Measurements from ENCODE around the gene DESI2. TPM values are rescaled to one million over a fixed set of nuclear protein-coding genes. Genes with fewer than 3 reads are reported as not detected.

The DESI2 gene
- total and polyA plus RNA-seq, 4 donors: 5.7 to 14.6 (median 11.7) TPM

- no peaks in the 10 kb centered on the region for H3K9me3 ChIP-seq (ENCODE audit: control insufficient read depth in 4 of 4, low read length in 3 of 4)
- no peaks in the 10 kb centered on the region for H3K27me3 ChIP-seq (ENCODE audit: control insufficient read depth in 4 of 4, insufficient read depth in 4 of 4, low read length in 3 of 4)
- no peak overlapping the region for H3K27ac ChIP-seq (ENCODE audit: low read depth in 1 of 2, low read length in 2 of 2)
- WGBS: 72% methylated on average over 4 of the region's 4 CpGs
- no peaks in the 10 kb centered on the region for H3K36me3 ChIP-seq (ENCODE audit: control insufficient read depth in 4 of 4, insufficient read depth in 3 of 4, low read depth in 1 of 4, low read length in 3 of 4)
- no peak for DNase-seq (ENCODE audit: low spot score)
- no peaks in the 10 kb centered on the region for H3K4me1 ChIP-seq (ENCODE audit: control insufficient read depth in 4 of 4, insufficient read depth in 4 of 4, low read length in 3 of 4)
- H3K9ac ChIP-seq (ENCODE audit: low read depth in 1 of 2, low read length in 2 of 2): no peak overlapping the region
- no peak for TF ChIP-seq HNF4A (conservative IDR thresholded peaks at IDR 0.05)
- no peak for TF ChIP-seq JUND (IDR thresholded peaks at IDR 0.05)
- no peak for TF ChIP-seq HNF4G (IDR thresholded peaks at IDR 0.05)
- TF ChIP-seq GABPA (IDR thresholded peaks at IDR 0.05 in 1 of 2, conservative IDR thresholded peaks at IDR 0.05 in 1 of 2): no peak
- no peak for TF ChIP-seq REST (IDR thresholded peaks at IDR 0.05)
- no peak for TF ChIP-seq EGR1 (IDR thresholded peaks at IDR 0.05; ENCODE audit: low read depth in 2 of 2)
- no peak for TF ChIP-seq FOXA2 (IDR thresholded peaks at IDR 0.05)
- no peak for TF ChIP-seq YY1 (IDR thresholded peaks at IDR 0.05)
- no peak for TF ChIP-seq SP1 (IDR thresholded peaks at IDR 0.05)
- TF ChIP-seq TAF1 (conservative IDR thresholded peaks at IDR 0.05): no peak
- no peak for TF ChIP-seq NR2F2 (IDR thresholded peaks at IDR 0.05)
- TF ChIP-seq MAX (IDR thresholded peaks at IDR 0.05): no peak
- TF ChIP-seq FOXA1 (IDR thresholded peaks at IDR 0.05): no peak
- no peak for TF ChIP-seq CTCF (IDR thresholded peaks at IDR 0.05; ENCODE audit: low read depth, low read length, missing input control)
- no peak for TF ChIP-seq ZBTB33 (IDR thresholded peaks at IDR 0.05)
- no peak overlapping the region for H3K4me3 ChIP-seq (ENCODE audit: low read depth in 1 of 3, low read length in 3 of 3)
These were observed 21.5 kb downstream of the DESI2 start for GRCh38 chr1:244674446-244674845.

GRCh38 chr1:244675167-244675566 lies 22.2 kb downstream of the DESI2 start:
- no peak for TF ChIP-seq NR2F2 (IDR thresholded peaks at IDR 0.05)
- DNase-seq (ENCODE audit: low spot score): no peak
- no peak overlapping the region for H3K4me3 ChIP-seq (ENCODE audit: low read depth in 1 of 3, low read length in 3 of 3)
- WGBS: 96% methylated on average over 2 of the region's 2 CpGs
- no peak overlapping the region for H3K27ac ChIP-seq (ENCODE audit: low read depth in 1 of 2, low read length in 2 of 2)
- no peak overlapping the region for H3K9ac ChIP-seq (ENCODE audit: low read depth in 1 of 2, low read length in 2 of 2)
- H3K9me3 ChIP-seq (ENCODE audit: control insufficient read depth in 4 of 4, low read length in 3 of 4): no peaks in the 10 kb centered on the region
- H3K27me3 ChIP-seq (ENCODE audit: control insufficient read depth in 4 of 4, insufficient read depth in 4 of 4, low read length in 3 of 4): no peaks in the 10 kb centered on the region
- no peaks in the 10 kb centered on the region for H3K4me1 ChIP-seq (ENCODE audit: control insufficient read depth in 4 of 4, insufficient read depth in 4 of 4, low read length in 3 of 4)
- H3K36me3 ChIP-seq (ENCODE audit: control insufficient read depth in 4 of 4, insufficient read depth in 3 of 4, low read depth in 1 of 4, low read length in 3 of 4): no peaks in the 10 kb centered on the region

Data from liver (tissue), 9 donors.